ENCODE data around the gene COX4I1.

Gene COX4I1

DNA sequence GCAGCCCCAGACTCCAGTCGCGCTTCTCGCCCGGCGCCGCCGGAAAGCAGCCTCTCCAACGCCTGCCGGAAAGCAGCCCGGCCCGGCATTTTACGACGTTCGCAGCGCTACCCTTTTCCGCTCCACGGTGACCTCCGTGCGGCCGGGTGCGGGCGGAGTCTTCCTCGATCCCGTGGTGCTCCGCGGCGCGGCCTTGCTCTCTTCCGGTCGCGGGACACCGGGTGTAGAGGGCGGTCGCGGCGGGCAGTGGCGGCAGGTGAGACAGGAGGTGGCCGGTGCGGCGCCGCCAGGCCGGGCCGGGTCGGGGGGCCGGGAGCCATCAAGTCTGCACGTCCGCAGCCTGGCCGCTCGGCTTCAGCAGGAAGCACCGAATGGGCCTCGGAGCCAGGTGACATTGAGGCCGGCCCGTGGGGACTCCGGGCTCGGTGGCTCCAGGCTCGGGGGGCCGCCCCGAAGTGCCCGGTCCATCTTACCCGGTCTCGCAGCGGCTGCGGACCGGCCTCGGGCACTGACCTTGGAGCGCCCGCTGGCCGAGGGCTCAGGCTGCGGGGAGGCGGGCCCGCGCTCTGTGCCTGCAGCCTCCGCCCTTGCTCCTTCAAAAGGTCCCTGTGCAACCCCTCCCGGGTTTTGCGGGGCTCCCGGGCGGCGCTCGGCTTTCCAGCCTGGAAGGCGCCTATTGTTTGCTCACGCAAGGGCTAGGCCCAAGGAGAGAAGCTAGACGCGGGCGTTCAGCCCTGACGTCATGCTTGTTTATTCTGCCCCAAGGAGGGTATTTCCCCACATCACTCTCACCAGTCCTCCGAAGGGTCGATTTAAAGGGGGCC is at the start of gene COX4I1, which contains the start of gene EMC8:
Gene COX4I1 (plus strand): TSS at position 199 of the 824 bp plus-strand sequence. CDS start 1,511 bp downstream, outside the sequence.
Gene EMC8 (minus strand): TSS at position 48 of the 824 bp plus-strand sequence. CDS start 249 bp downstream, outside the sequence.
- DNase-seq: peak; percentile 54 to 96 (median 91)

DNA sequence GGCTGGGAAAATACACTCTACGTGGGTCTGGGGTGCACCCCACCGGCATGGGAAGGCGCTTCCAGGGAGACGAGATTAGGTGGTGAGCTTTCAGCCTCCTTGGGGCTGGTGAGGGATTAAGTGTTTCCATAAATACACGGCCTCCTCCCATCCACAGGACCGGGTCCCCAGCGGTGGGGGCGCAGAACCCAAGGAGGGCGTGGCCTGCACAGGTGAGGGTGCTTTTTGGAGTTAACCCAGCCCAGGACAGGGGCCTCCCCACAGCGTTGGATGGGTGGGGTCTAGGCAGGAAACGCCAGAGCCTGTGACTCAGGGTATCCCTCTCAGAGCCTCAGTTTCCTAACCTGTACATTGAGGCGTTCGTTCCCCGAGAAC is 49.7 kb upstream of the COX4I1 start:
- DNase-seq: no peak

DNA sequence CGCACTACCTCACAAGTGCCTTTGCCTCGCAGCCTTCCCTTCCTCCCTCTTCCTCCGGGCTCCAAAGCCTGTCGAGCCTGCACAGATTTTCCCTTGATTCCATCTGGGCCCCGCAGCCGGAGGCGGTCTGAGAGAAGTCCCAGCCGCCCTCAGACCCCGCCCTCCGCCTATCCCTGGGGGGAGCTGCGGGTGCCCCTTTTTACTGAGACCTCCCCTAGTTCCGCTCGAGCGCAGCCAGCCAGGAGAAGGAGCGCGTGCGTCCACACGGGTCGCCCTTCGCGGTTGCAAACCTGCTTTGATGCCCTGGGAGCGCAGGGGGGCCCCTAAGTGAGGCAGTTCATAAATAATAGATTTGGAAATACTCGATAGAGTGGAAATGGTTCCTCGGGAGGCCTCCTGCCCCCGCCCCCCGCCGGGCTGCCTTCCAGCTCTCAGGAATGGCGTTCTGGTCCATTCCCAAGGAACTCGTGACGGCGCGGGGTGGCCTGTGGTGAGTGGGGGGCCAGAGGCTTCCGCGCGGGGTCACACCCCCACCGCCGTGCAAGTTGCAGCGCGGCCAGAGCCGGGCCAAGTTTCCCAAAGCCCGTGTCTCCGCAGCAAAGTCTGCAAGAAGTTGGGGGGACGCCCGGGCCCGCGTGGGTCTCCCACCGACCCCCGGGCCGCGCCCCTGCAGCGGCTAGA is 49.2 kb upstream of the COX4I1 start:
- peak in 4 of 58 donors; percentile 11 to 61 (median 20) for DNase-seq

DNA sequence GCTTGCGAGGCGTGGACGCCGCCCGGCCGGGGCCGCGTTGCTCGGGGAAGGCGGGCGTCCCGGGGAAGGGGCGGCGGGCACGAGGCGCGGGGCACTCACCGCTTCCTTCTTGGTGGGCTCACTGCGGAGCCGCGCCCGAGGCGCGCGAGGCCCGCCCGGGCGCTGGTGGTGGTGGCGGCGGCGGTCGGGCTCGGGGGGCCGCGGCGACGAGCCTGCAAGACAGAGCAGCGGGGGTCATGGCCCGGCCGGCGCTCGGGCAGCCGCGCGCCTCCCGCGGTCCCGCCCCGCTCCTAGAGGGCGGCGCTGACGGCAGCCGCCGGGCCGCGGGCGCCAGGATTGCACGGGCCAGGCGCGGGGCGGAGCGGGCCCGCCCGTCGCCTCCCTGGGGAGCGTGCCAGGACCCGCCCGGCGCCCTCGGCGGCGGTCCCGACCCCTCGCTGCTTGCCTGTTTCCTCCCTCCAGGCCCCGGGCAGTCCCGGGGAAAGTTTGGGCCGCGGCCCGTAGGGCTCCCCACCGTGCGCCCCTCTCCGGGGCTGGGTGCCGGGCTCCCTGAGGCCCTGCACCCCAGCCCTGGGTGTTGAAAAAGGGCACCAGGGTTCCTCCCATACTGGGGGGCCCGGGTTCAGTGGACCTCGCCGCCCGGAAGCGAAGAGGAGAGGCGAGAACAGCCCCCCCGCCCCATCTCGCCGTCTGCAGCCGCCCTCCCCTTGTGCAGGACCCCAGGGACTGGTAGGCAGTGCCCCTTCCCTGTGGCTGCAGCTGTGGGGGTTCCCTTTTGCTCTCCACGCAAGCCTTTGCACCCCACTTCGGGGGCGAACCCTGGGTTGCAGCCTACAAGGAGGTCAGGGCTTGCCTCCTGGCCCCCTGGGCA is 48.4 kb upstream of the COX4I1 start, which contains the start of gene C16orf74:
Gene C16orf74 (minus strand): TSS at position 270 of the 871 bp plus-strand sequence. CDS start 15,879 bp downstream, outside the sequence.
- no peak for DNase-seq

DNA sequence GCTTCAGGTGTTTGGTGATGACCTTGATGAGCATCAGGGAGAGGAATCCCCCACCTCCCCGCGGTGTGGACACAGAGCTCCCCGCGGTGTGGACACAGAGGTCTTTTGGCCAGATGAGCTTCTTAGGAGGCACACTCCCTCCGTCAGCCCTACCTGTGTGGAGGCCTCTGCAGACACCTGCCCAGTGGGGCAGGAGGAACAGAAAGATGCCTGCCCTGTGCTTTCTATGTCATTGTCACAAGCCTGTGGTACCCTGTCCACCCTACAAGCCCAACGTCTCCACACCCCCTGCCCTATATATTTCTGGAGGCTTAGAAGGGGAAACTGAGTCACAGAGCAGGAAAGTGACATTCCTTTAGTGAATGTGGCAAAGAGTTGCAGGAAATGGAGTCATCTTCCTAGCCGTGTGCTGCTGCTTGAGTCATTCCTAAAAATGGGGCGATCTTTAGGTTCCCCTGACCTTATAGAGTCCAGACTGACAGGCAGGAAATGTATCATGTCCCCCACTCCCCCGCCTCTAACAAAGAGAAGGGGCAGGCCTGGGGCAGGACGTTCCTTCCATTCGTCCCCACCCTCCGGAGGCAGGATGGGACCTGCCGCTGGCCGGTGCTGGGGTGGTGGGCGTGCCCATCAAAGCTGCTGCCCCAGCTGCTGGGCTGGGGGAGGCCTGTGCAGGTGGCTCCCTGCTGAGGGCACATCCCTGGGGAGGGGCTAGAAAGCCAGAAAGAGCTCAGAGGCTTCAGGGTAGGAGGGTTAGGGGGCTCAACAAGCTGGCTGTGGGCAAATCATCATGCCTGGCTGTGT is 47.6 kb upstream of the COX4I1 start:
- no peak for DNase-seq

DNA sequence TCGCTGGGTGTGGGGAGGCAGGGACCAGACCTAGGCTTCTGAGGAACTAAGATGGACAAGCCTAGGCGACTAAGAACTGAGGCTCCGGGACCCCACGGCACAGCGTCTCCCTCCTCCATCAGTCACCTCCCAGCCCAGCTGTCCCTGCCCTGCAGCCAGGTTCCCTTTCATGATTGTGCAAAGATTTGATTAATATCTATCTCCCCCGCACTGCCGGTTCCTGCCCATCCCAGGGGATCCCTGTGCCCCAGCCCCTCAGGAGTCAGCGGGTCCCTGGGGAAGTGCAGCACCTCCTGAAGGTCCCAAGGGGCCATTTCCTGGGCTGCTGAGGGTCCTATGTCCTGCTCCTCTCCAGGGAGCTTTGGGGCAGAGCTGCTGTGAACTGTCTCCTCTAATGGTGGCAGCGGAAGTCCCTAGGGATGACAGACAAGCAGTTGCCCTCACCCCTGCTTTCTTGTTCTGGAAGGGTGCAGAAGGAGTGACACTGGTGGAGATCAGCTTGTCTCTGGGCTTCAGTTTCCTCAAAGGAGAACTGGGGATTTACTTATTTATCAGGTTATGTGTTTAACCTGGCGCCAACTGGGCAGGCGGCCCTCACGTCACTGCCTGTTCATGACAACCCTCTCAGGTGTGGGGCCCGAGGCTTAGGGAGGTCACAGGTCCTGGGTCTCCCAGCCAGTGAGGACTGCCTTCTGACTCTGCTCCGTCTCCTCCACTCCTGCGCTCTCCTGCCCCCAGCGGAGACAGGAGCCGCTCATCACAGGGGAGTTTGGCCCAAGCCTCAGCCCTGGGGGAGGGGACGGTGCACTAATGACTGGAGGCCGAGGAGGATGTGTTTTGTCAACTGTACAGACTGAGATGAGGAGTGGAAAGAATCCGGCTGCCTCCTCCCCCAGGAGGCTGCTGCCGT is 46.7 kb upstream of the COX4I1 start:
- DNase-seq: no peak

DNA sequence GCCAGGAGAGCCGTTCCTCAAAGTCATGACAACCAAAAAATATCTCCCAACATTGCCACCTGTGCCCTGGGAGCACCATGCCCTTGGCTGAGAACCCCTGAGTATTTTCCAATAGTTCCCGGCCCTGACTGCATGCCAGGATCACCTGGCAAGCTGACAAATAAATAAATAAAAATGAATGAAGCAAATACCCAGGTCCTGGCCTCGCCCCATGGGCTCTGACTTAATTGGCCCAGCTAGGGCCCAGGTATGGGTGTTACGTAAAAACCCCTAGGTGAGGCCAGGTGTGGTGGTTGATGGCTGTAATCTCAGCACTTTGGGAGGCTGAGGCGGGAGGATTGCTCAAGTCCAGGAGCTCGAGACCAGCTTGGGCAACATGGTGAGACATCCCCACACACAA is 45.9 kb upstream of the COX4I1 start:
- no peak for DNase-seq

DNA sequence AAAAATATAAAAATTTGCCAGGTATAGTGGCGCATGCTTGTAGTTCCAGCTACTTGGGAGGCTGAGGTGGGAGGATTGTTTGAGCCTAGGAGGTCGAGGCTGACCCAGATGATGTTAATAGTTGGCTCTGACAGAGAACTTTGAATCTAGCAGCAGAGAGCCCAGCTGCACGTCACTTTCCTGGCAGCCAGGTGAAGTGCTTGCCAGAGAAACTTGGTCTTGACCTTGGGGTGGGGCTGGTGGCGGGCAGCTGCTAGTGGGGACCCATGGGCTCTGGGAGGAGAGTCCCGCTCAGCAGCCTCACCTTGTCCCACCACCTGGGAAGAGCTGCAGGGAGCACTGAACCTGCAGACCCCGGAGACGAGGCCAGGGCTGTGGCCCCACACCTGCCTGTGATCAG is 45.5 kb upstream of the COX4I1 start:
- DNase-seq: no peak

DNA sequence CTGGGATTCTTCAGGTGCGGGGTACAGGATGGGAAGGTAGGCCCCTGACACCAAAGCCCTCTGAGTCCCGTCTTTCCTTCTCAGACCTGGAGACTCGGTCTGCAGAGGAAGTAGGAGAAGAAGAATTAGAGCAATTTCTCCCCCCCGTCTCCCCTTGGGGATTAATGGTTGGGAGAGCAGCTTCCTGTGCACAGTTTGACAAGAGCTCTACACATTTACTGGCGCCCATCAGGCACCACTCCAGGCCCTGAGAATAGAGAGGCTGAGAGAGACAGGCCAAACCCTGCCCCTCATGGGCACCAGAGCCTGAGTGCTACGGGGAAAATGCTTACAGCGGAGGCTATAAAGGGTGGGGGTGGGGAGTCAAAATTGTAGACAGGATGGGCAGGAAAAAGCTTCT is 45.1 kb upstream of the COX4I1 start:
- DNase-seq: peak in 3 of 58 donors; percentile 1 to 5 (median 3)

DNA sequence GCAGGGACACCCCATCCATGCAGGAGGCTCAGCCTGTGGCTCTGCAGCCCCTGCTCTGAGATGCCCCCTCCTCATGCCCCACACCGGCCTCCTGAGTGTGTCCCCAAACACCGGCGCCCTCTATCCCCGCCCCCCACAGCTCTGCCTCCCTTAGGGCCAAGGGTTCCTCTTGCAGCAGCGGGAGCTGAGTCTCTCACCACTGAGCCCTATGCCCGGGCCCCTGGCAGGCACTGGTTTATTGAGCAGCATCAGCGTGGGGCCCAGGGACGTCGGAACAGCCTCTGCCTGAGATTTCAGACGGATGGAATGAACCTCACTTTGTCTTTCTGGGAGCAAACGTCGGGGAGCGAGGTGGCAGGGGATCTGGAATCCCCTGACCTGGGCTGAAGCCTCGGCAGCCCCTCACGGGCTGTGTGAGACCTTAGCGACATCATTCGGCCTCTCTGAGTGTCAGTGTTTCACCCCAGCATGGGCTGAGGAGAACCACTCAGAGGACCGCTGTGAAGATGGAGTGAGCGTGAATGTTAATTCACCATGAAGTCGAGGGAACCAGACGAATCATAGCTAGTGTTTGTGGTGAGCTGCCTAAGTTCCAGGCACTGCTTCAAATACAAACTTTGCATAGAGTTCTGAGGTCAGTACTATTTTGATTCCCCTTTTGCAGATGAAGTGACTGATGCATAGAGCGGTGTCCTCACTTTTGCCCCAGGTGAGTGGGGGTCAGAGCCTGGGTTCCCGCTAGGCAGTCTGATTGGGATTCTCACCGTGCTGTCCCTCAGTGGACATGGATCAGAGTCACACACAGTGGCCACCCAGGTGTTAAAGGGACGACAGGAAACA is 43.3 kb upstream of the COX4I1 start:
- DNase-seq: no peak

DNA sequence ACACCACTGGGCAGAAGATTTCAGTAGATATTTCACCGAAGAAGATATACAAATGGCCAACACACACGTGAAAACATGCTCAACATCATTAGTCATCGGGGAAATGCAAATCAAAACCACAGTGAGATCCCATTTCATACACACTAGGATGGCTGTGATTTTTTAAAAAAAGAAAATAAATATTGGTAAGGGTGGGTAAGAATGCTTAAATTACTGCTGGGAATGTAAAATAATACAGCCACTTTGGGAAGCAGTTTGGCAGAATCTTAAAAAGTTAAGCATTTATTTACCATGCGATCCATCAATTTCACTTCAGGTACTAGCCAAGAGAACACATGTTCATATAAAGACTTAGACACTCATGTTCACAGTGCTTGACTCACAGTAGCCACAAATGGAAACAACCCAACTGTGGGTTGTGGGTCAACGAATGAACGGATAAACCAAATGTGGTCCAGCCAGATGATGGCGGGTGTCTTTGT is 42.1 kb upstream of the COX4I1 start:
- DNase-seq: no peak

DNA sequence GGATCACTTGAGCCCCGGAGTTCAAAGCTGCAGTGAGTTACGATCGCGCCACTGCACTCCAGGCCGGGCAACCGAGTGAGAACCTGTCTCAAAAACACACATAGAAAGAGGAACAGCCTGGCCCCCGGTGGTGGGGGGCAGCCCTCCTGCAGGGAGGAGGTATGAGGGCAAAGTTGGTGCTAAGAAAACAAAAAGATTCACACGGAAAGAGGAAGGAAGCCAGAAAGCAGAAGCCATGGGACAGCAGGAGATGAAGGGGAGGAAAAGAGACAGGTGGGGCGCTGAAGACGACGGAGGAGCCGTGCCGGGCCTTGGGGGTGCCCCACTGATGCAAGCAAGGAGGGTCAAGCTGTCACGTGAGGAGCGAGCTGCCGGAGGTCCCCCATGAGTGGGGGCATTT is 40.4 kb upstream of the COX4I1 start:
- DNase-seq: no peak

DNA sequence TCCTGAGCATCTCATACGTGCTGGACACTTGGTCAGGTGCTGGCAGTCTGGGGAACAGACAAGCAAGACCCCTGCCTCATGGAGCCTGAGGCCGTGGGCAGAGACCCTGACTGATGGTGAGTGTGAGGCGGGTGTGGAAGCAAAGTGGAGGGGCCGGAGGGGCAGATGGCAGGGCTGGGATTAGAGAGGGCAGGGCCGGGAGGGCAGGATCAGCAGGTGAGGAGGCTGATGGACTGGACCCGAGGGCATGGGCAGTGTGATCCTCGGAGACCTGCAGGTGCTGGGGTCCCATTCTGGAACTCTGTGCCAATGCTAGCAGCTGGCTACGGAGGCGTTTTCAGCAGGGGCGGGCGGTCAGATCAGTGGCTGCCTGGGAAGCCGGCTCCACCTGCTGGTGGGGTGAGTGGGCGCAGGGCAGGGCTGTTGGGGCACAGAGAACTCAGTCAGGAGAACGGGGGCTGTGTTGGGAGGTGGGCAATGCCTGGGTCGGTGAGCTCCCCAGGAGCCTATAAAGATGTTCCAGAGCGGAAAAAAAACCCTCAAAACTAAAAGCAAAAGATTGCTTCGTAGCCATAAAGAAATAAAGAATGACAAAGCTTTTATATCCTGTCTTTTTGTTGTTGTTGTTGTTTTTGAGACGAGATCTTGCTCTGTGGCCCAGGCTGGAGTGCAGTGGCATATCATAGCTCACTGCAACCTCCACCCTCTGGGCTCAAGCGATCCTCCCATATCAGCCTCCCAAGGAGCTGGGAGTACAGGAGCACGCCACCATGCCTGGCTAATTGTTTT is 39.7 kb upstream of the COX4I1 start:
- peak in 1 of 58 donors; percentile 9 for DNase-seq

DNA sequence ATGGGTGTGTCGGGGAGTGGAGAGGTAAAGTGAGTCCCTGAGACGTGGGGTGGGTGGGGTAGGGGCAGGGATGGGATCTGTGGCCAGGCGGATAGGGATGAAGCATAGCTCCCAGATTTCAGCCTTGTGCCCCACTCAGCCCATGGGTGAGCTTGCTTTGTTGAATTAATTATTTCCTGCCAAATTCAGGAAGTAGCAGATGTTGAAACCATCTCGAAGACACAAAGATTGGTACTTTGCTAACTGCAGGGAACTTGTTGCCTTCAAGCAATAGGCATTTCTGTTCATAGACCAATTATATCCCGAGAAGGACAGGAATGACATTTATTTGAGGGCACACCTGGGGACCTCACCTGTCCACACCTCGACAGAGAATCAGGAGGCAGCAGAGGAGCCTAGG is 37.6 kb upstream of the COX4I1 start:
- DNase-seq: no peak

DNA sequence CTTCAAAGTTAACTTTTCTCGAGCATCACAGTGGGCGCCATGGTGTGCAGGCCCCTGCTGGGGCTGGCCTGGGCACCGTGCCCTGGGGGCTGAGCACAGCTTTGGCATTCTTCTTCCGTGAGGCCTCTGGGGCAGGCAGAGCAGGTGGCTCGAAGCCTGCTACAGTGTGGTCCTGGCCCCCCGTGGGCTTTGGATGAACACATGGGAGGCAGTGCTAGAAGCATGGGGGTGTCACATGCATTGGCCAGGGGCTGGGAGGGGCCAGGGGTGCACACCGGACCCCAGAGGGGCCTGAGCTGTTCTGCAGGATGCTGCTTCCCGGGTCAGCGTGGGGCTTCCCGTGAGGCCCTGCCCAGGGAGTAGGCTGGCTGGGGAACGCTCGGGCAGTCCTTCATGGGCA is 36.5 kb upstream of the COX4I1 start:
- DNase-seq: no peak

DNA sequence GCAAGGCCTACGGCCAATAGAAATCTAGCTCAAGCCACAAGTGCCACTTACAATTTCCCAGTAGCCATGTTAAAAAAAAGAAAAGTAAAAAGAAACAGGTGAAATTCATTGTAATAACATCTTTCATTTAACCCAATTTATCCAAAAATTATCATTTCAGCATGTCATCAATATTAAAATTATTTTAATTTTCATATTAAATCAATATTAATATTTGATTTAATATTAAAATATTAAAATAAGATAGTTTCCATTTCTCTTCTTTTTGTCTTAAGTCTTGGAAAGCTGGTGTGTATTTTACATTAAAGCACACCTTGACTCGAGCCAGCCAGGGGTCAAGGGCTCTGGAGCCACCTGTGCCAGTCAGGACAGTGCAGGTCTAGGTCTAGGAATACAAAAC is 35.9 kb upstream of the COX4I1 start:
- DNase-seq: no peak

DNA sequence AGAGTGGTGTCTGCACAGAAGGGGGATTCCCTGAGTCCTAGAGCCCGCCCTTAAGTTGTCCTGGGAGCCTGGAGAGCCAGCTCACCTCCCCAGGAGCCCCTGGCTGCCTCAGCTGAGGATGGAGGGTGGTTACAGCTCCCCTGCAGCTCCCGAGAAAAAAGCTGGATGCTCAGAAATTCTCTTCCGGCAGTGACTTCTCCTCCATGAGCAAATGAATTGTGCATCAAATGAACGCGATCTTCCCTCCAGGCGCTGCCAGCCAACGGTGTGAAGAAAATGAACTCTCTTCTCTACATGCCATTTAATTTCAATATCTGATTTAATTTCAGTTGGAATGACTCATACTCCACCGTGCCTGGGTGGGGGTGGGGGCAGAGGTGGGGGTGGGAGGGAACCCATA is 34.3 kb upstream of the COX4I1 start:
- DNase-seq: no peak

DNA sequence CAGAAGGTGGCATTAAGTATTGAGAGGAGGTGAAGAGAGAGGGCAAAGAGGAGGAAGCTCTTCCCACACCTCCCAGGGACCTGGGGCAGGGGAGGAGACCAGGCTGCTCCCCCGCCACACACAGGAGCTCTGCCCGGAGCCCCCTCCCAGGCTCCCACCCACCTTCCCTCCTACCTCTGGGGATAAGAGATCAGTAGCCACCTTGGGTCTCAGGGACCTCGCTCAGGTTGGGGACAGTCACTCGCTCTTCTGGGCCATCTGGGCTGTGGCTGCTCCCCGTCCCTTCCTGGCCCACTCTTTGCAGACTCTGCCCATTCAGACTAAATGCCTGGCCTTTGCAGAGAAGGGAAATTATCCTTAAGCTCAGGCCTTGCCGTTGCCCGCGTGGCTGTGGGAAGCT is 33.7 kb upstream of the COX4I1 start:
- no peak for DNase-seq
